DMS114 treated with DMSO at 0.1 percent for 48 hours (cell line): ENCODE measurements around the gene RBM27.
"Not testable (repeated sequence)": the region's sequence is repeated elsewhere in the genome, so short reads cannot be mapped to it uniquely, and the experiment has no call there.

Source experiments
- DNase-seq: peaks from one replicate; lab custom pipeline; 2025; ENCODE audit not compliant: unreplicated experiment; lab: John Stamatoyannopoulos, UW

RBM27 gene

DNA sequence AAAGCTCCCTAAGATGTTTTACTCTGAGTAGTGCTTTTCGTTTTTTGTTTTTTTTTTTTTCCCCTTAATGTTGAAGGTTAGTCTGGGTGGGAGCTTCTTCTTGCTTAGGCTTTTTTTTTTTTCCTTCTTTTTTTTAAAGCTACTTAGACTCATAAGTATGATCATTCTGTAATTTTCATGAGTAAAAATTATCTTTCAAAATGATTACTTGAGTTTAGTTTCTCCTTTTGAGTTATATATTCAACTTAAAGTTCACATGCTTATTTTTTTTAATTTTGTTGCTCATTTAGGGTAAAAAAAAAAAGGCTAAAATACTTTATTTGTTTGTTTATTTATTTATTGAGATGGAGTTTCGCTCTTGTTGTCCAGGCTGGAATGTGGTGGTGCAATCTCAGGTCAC lies 2.9 kb downstream of the RBM27 start:
- DNase-seq = no peak

DNA sequence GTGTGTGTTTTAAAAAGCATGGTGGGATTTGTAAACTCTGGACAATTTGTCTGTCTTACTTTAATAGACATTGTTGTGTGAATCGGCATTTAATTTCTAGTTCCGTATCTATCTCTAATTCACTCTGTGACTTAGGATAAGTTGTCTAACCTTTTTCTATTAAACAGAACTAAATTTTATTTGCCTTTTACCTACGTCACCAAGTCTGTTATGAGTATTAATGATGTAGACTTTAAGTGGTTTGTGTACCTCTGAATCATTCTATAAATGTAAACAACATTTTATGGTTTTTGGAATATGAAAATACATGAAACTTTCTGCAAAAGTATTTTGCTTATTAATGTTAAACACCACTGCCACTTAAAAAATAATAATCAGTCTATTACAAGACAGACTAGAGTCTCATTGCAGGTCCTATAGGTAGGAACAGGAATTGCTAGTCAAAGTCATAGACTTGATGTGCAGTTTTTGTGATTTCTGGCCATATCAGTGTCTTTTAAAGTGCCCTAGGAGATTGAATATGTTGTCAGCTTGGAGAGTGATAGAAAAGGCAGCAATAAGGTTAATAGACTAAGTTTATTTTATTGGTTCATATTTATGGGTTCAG lies 5.6 kb downstream of the RBM27 start:
- no peak for DNase-seq

DNA sequence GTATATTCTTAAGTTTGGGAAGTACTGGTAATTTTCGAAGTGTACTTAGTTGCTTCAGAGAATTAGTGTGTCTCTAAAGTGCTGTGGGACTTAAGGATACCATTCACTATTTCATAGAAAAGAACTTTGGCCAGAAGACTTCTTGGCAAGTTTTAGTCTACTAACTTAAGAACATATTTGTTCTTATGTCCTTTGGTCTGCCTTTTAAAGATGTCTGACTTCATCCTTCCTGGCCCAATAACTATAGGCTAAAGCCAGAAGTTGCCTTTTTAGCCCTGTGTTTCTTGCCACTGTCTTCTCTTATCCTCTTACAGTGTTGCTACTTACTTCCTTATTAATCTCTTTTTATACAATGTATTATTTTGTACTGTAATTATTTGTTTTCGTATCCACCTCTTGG lies 6.3 kb downstream of the RBM27 start:
- DNase-seq = no peak

GRCh38 chr5:146210810-146211209 lies 7.4 kb downstream of the RBM27 start:
- not testable (repeated sequence) for DNase-seq

- DNase-seq = no peak
Observed at GRCh38 chr5:146213210-146213826, 9.9 kb downstream of the RBM27 start.

DNA sequence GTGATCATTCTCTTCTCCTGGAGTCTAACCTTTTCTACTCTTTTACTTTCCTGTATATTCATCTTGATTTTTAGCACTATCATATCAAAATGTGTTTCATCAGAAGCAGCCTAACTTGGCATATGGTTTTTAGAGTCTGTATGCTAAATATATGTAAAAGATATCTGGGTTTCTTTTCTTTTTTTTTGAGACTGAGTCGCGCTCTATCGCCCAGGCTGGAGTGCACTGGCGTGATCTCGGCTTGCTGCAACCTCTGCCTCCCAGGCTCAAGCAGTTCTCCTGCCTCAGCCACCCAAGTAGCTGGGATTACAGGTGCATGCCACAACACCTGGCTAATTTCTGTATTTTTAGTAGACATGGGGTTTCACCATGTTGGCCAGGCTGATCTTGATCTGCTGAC lies 11.5 kb downstream of the RBM27 start:
- DNase-seq = not testable (repeated sequence)

DNA sequence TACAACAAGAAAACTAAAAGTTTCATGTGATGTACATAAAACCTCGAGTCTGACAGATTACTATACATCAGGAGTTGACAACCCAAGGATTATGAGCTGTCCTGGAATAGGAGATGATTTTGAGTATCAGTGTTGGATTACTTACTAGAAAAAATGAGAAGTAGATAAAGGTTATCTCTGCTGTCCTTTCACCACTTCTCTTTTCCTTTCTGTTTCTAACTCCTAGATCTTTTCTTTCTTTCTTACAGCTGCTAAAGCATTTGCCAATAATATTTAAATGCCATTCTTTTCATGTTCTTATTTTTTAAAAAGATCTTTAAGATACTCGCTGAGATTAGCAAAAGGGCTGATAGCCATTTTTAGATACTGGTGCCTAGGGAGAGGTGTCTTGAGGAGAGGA lies 14.8 kb downstream of the RBM27 start:
- no peak for DNase-seq

GRCh38 chr5:146219243-146219642 lies 15.8 kb downstream of the RBM27 start:
- no peak for DNase-seq

DNA sequence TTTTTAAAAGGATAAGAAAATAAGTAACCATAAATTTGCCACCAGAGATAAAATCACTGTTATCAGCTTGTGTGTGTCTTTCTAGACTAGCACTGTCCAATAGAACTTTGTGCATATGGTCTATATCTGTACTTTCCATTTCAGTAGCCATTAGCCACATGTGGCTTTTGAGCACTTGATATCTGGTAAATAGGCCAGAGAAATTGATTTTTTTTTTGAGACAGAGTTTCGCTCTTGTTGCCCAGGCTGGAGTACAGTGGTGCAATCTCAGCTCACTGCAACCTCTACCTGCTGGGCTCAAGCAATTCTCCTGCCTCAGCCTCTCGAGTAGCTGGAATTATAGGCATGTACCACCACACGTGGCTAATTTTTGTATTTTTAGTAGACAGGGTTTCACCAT lies 17.8 kb downstream of the RBM27 start:
- no peak for DNase-seq

- DNase-seq = no peak
Observed at GRCh38 chr5:146222005-146222404, 18.6 kb downstream of the RBM27 start.

GRCh38 chr5:146223179-146223578 lies 19.8 kb downstream of the RBM27 start:
- no peak for DNase-seq

DNA sequence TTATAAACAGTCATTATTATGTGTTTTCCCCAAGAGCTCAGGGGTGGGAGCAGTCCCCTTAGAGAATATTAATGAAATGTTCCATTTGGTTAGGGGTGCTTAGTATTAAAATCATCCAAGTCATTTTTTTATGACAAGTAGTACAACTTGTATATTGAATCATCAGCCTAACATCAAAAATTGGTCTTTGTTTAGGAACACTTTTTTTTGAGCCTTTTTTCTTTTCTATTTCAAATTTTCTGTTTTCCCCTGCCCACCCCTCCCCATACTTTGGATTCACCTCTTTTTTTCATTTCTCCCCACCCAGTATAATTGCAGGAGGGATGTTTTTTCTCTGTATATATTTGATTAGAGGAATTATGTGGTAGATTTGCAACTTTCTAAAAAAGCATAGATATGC lies 25.8 kb downstream of the RBM27 start:
- no peak for DNase-seq

- DNase-seq = no peak
Observed at GRCh38 chr5:146232223-146232622, 28.8 kb downstream of the RBM27 start.

GRCh38 chr5:146233441-146233840 lies 30.0 kb downstream of the RBM27 start:
- DNase-seq = no peak

- DNase-seq = no peak
Observed at GRCh38 chr5:146238973-146239372, 35.6 kb downstream of the RBM27 start.

- no peak for DNase-seq
Observed at GRCh38 chr5:146240951-146241350, 37.5 kb downstream of the RBM27 start.

DNA sequence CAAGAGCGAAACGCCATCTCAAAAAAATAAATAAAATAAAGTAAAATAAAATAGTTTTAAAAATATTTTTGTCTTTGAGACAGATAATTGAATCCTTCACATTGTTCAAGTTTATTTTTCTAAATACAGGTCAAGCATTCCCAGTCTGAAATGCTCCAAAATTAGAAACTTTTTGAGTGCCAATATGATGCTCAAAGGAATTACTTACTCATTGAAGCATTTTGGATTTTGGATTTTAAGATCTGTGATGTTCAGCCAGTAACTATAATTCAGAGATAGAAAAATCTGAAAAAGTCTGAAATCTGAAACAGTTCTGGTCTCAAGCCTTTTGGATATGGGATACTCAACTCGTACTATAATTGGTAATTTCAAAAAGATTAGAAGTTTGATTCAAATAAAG lies 39.8 kb downstream of the RBM27 start:
- DNase-seq = no peak

DNA sequence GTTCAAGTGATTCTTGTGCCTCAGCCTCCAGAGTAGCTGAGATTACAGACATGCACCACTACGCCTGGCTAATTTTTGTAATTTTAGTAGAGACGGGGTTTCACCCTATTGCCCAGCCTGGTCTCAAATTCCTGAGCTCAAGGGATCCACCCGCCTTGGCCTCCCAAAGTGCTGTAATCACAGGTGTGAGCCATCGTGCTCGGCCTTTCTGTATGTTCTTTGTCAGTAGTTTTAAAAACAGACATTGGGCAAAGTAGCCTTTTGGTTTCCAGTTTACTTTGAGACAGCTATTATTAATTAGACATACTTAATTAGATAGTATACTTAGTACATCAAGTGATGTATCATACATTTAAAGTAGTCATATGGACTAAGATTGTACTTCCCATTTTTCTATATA lies 45.2 kb downstream of the RBM27 start:
- DNase-seq = no peak

- DNase-seq = no peak
Observed at GRCh38 chr5:146249801-146250200, 46.4 kb downstream of the RBM27 start.
